ENCODE measurements around the gene AUTS2.
A peak's percentile ranks its signal among the peaks of the same experiment; 100 is the strongest.

Gene AUTS2

GRCh38 chr7:69959789-69960499, 361.7 kb downstream of the AUTS2 start:
- no peak for DNase-seq

DNA sequence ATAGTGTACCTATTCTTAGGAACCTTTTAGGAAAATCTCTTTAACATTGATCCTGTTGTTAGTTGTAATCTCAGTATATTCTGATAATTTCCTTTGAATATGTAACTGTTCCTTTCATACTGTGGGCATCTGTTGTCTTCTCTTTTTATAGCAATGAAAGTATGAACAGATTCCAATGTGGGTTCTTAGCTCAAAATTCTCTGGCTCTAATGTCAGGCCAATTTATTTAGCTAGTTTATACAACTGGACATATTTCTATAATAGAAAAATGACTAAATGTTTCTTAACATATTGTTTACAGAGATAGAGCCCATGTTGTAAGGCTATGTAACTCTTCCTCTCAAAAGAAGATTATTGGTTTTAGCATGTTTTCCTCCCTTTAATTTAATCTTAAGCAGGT, 363.2 kb downstream of the AUTS2 start:
- no peak for DNase-seq

GRCh38 chr7:69962186-69963065, 364.2 kb downstream of the AUTS2 start:
- DNase-seq: no peak

- DNase-seq: no peak
These were observed 365.1 kb downstream of the AUTS2 start for GRCh38 chr7:69963393-69963792.

- DNase-seq: no peak
These were observed 368.7 kb downstream of the AUTS2 start for GRCh38 chr7:69966766-69967591.

- no peak for DNase-seq
These were observed 369.6 kb downstream of the AUTS2 start for GRCh38 chr7:69967689-69968450.

DNA sequence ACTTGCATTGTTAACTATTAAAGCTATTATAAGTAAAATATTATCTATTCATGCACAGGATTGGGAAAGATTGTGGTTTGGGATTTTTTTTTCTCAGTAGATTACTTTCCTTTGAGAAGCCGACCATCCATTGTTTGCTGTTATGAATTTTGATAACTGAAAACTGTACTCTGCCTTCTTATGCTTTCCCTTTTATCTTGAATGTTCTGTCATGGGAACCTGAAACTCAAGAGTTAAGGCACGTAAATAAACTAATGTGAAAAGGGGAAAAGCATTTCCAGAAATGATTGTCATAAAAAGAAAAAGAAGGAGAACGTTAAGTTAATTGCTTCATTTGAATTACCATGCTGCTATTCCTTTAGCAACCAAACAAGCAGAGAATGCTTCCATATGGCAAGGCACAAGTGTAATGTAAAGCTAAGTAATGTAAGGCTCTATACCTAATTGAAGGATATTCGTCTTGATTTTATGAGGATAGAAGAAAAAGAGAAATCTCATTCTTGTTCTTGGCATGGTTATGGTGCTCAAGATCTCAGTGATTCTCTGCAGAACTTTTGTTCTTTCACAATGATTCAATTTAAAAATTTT, 370.8 kb downstream of the AUTS2 start:
- no peak for DNase-seq

GRCh38 chr7:69981646-69982045, 383.4 kb downstream of the AUTS2 start:
- DNase-seq: no peak

DNA sequence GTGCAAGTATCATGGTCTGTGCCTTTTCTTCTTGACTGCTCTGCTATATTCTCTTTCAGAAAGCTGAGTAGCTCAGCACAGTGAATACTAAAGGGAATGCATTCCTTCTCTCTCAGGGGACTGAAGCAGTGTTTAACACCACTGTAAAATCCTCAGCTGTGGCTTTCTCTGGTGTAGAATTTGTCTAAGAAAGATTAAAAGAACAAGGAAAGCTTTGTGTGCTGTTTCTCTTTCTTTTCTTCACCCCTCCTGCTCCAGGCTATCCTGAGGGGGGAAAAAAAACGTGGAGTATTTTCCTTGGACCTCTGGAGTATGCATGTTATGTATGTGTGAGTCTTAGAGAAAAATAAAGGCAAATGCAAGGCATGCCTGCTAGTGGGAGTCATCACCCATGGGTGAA, 383.9 kb downstream of the AUTS2 start:
- no peak for DNase-seq

DNA sequence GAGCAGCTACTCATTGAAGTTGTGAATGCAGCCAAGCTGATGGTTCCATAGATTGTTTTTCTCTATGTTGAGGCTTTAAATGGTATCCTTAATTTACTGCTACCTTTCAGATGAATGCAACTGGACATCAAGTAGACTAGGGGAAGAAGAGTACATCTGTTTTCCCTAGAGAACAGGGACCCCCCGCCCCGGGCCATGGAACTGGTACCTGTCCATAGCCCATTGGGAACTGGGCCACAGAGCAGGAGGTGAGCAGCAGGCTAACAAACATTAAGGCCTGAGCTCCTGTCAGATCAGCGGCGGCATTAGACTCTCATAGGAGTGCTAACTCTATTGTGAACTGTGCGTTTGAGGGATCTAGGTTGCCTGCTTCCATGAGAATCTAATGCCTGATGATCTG, 391.3 kb downstream of the AUTS2 start:
- DNase-seq: no peak

DNA sequence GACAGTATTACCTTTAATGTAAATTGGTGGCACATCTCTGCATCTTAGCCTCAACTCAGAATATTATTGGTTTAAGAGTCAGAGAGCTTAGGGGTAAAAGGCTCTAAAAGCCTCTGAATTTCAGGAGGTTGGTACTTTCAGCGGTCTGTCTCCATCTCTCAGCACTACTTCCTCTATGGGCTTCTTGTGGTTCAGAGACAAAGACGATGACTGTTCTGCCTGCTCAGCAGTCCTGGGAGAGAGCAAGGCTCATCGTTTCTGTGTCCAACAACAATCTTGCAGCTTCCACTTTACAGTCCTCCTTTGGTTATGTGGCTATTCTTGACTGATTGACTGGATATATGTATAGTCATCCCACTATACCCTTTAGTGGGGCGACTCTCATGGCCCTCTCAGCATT, 394.7 kb downstream of the AUTS2 start:
- DNase-seq: no peak

- no peak for DNase-seq
These were observed 395.9 kb downstream of the AUTS2 start for GRCh38 chr7:69994218-69994617.

- peak; percentile 72 for DNase-seq
These were observed 396.7 kb downstream of the AUTS2 start for GRCh38 chr7:69994886-69995542.

- DNase-seq: no peak
These were observed 397.8 kb downstream of the AUTS2 start for GRCh38 chr7:69996121-69996520.

DNA sequence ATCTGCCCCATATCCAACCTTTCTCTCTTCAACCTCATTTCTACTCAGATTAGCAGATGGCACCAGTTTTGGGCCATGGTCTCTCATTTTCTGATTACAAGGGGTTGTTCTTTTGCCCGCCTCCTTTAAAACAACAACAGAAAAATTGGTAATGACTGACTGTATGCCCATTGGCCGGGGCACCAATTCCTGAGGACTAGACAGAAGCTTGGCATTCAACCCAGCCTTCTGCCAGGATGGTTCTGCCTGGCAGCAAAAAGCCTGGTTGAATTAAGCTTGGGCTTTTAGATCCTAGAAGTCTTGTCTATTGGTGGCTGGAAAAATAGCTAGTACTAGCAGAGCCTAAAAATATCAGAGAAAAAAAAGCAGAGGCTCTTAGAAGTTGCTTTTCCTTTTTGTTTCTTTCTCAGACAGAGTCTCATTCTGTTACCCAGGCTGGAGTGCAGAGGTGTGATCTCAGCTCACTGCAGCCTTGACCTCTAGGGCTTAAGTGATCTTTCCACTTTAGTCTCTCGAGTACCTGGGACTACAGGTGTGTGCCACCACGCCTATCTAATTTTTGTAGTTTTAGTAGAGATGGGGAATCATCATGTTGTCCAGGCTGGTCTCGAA, 402.6 kb downstream of the AUTS2 start:
- DNase-seq: no peak

DNA sequence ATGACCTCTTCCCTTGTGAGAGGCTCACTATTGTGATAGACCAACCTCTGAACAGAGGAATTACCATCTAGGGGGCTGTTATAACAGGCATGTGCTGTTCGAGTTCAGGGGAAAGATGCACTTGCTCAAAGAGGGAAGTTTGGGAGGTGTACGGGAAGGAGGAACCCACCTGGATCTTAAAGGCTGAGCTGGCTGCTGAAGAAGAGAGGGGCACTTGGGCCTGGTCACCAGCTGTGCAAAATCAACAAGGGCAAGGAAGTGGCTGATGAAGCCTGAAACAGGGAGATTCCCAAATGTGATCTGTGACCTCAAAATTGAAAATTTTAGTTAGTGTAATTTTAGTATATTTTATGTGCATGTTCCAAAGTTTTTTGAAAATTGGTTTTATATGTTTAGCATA, 407.2 kb downstream of the AUTS2 start:
- DNase-seq: no peak

DNA sequence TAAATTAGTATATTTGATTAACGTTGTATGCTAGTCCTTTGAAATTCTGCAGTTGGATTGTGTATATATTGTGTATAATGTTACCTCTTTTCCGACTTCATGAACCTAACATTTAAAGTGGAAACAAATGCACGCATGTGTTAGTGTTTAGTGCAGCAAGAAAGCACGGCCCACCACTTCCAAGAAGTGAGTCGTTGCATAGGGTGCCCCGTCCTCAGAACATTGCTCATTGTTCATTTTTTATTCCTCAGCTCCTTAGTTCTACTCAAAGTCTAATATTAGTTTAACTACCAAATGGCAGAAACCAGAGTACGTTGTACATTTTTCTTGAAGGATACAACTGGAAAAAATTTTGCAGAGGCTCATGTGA, 407.6 kb downstream of the AUTS2 start:
- DNase-seq: no peak

DNA sequence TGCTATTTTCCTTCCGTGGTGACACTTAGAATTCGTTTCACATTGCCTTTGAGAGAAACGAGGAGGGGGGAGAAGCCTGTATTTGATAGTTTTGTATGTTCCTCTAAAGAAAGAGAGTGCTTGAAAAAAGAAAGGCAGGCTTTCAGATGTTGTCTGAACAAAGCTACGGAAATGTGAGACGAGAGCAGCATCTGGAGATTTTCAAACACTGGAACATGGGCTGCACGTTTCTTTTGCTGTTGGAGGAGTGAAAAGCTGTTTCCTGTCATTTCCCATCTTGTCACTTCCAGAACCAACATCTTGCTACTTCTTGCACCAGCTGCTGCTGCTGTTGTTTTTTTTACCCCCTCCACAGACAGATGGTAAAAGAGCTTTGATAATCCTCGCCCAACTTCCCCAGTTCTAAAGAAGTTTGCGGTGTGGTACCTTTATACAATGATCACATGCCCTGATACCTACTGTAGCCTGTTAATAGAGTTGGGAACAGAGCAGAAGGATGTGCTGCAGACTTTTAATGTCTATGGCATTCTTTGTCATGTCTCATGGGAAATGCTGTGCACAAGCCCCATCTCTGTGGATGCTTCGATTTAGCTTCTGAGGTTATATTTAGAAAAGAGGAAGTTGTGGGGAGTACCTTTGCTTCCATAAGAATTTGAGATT, 408.1 kb downstream of the AUTS2 start:
- DNase-seq: no peak

GRCh38 chr7:70008466-70008865, 410.2 kb downstream of the AUTS2 start:
- DNase-seq: no peak

DNA sequence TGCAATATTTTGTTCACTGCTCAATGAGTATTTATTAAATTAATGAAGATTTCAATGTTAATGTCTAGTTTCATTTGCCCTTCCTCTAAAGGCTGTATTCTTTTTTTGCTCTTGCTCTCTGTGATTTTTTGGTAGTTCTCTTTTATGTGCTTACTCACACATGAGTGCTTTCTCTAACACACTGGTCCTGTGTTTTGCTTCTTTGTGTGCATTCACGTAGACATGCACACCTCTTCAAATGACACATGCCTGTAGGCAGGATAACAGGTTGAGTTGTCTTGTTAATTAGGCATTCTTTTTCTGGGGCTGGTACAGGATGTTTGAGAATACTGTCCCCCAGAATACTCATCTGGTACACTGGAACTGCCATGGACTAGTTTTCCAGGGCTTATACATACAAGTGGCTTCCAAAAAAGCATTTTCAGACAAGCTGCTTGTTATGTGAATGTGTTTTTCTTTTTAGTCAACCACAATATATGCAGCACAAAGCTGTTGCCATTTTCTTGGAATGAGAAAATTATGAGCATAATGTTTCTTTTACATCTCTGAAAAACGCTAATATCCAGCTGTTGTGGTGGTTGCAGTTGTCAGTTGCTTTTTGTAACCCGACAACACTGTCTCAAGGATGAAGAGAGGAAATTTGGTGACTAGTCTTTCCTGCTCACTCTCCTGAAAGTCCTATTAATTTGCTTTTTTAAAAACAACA, 416.4 kb downstream of the AUTS2 start:
- DNase-seq: no peak

Data from NCI-H2081 treated with DMSO at 0.1 percent for 48 hours (cell line).